WTC11 (cell line): ENCODE measurements around the gene KDM4B. TPM values are rescaled to one million over a fixed set of nuclear protein-coding genes. Genes with fewer than 3 reads are reported as not detected.

Source experiments
- ATAC-seq: fragments of 200-7000 bp; cut with Tn5 transposase; 2 replicates; pipeline ENCODE4 v1.10.0; 2021; ENCODE audit warnings: mild to moderate bottlenecking, moderate library complexity
- CTCF ChIA-PET: fragments of 300-600 bp; sonication (Branson Sonifier 250); formaldehyde crosslinking; loops from one replicate; lab custom pipeline; 2021; ENCODE audit warnings: antibody characterized with exemption; lab: Charles Lee
- POLR2A ChIA-PET: fragments of 350-600 bp; sonication (Branson Sonifier 250); formaldehyde crosslinking; loops from one replicate; lab custom pipeline; 2021; ENCODE audit warnings: antibody characterized with exemption; lab: Charles Lee
- DNase-seq: peaks from one replicate; pipeline ENCODE4 v3.0.0; 2021; ENCODE audit warnings: low spot score
- H3K27ac Mint-ChIP-seq: 2 replicates; pipeline ENCODE4 v1.8.0; 2021; ENCODE audit warnings: mixed read lengths
- H3K27me3 Mint-ChIP-seq: 2 replicates; pipeline ENCODE4 v1.8.0; 2021; ENCODE audit warnings: low read depth, mild to moderate bottlenecking, moderate library complexity, mixed read lengths
- H3K36me3 Mint-ChIP-seq: 2 replicates; pipeline ENCODE4 v1.8.0; 2021; ENCODE audit warnings: mixed read lengths
- H3K4me1 Mint-ChIP-seq: 2 replicates; pipeline ENCODE4 v1.8.0; 2022; ENCODE audit warnings: mixed read lengths
- H3K4me3 Mint-ChIP-seq: 2 replicates; pipeline ENCODE4 v1.8.0; 2021; ENCODE audit warnings: mild to moderate bottlenecking, moderate library complexity, mixed read lengths
- H3K9me3 Mint-ChIP-seq: 2 replicates; pipeline ENCODE4 v1.8.0; 2021; ENCODE audit warnings: mixed read lengths
- GABPB1 ChIP-seq: sonication (generic); formaldehyde crosslinking; IDR thresholded peaks from 2 replicates; pipeline ENCODE4 v1.8.1; 2023; ENCODE audit warnings: mild to moderate bottlenecking, missing genetic modification reagents
- MYBL2 ChIP-seq: sonication (generic); formaldehyde crosslinking; IDR thresholded peaks from 2 replicates; pipeline ENCODE4 v1.8.1; 2023; ENCODE audit warnings: mild to moderate bottlenecking, moderate library complexity, missing genetic modification reagents
- NR3C1 ChIP-seq: sonication (generic); formaldehyde crosslinking; conservative IDR thresholded peaks from 2 replicates; pipeline ENCODE4 v1.8.1; 2023; ENCODE audit warnings: low read depth, mild to moderate bottlenecking, missing genetic modification reagents
- SOX15 ChIP-seq: fragments of 250-450 bp; sonication (Bioruptor Pico); IDR thresholded peaks from 2 replicates; pipeline ENCODE4 v1.9.0; 2021; ENCODE audit warnings: mild to moderate bottlenecking
- ZNF121 ChIP-seq: sonication (generic); formaldehyde crosslinking; IDR thresholded peaks from 2 replicates; pipeline ENCODE4 v1.8.0; 2023; ENCODE audit warnings: missing genetic modification reagents
- ZNF138 ChIP-seq: sonication (generic); formaldehyde crosslinking; conservative IDR thresholded peaks from 2 replicates; pipeline ENCODE4 v1.8.1; 2022; ENCODE audit warnings: mild to moderate bottlenecking, moderate library complexity, missing genetic modification reagents
- ZNF219 ChIP-seq: sonication (generic); formaldehyde crosslinking; IDR thresholded peaks from 2 replicates; pipeline ENCODE4 v1.8.0; 2023; ENCODE audit warnings: missing genetic modification reagents, mild to moderate bottlenecking, borderline replicate concordance
- total RNA-seq: library from RNA; stranded (reverse); gene quantifications from 3 replicates; pipeline ENCODE4 v1.2.3, GENCODE V29; 2021
- TF ChIP-seq, protein P1 (sequence below): fragments of 250-450 bp; sonication (Bioruptor Pico); IDR thresholded peaks from 2 replicates; pipeline ENCODE4 v1.9.0; 2021; ENCODE audit warnings: mild to moderate bottlenecking
- TF ChIP-seq, protein P2 (sequence below): sonication (generic); formaldehyde crosslinking; IDR thresholded peaks from 2 replicates; pipeline ENCODE4 v1.8.1; 2023; ENCODE audit warnings: mild to moderate bottlenecking, missing genetic modification reagents
- TF ChIP-seq, protein P3 (sequence below): sonication (generic); formaldehyde crosslinking; IDR thresholded peaks from 2 replicates; pipeline ENCODE4 v1.8.1; 2023; ENCODE audit warnings: mild to moderate bottlenecking, missing genetic modification reagents, moderate library complexity
- TF ChIP-seq, protein P4 (sequence below): sonication (generic); formaldehyde crosslinking; IDR thresholded peaks from 2 replicates; pipeline ENCODE4 v1.8.0; 2022; ENCODE audit warnings: missing genetic modification reagents
- TF ChIP-seq, protein P5 (sequence below): fragments of 250-450 bp; sonication (Bioruptor Pico); IDR thresholded peaks from 2 replicates; pipeline ENCODE4 v1.8.0; 2021; ENCODE audit warnings: mild to moderate bottlenecking

The KDM4B gene
- total RNA-seq, 1 experiment from 2014 or later, result 43.2 TPM

DNA sequence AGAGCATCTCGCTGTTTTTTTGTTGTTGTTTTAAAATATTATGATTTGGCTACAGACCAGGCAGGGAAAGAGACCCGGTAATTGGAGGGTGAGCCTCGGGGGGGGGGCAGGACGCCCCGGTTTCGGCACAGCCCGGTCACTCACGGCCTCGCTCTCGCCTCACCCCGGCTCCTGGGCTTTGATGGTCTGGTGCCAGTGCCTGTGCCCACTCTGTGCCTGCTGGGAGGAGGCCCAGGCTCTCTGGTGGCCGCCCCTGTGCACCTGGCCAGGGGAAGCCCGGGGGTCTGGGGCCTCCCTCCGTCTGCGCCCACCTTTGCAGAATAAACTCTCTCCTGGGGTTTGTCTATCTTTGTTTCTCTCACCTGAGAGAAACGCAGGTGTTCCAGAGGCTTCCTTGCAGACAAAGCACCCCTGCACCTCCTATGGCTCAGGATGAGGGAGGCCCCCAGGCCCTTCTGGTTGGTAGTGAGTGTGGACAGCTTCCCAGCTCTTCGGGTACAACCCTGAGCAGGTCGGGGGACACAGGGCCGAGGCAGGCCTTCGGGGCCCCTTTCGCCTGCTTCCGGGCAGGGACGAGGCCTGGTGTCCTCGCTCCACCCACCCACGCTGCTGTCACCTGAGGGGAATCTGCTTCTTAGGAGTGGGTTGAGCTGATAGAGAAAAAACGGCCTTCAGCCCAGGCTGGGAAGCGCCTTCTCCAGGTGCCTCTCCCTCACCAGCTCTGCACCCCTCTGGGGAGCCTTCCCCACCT, 183.3 kb downstream of the KDM4B start:
- no peak for ATAC-seq
- DNase-seq, result no peak
- TF ChIP-seq, protein P1, sequence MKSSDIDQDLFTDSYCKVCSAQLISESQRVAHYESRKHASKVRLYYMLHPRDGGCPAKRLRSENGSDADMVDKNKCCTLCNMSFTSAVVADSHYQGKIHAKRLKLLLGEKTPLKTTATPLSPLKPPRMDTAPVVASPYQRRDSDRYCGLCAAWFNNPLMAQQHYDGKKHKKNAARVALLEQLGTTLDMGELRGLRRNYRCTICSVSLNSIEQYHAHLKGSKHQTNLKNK (CRISPR knock-in tag), result no peak
- TF ChIP-seq MYBL2, result no peak
- TF ChIP-seq, protein P2, sequence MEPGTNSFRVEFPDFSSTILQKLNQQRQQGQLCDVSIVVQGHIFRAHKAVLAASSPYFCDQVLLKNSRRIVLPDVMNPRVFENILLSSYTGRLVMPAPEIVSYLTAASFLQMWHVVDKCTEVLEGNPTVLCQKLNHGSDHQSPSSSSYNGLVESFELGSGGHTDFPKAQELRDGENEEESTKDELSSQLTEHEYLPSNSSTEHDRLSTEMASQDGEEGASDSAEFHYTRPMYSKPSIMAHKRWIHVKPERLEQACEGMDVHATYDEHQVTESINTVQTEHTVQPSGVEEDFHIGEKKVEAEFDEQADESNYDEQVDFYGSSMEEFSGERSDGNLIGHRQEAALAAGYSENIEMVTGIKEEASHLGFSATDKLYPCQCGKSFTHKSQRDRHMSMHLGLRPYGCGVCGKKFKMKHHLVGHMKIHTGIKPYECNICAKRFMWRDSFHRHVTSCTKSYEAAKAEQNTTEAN, result no peak
- no peak for TF ChIP-seq ZNF219
- TF ChIP-seq NR3C1 (CRISPR knock-in tag), result no peak
- TF ChIP-seq SOX15 (CRISPR knock-in tag), result no peak
- TF ChIP-seq GABPB1, result no peak
- H3K36me3 Mint-ChIP-seq, result 0 out of 2 replicates have a peak, but pooled peaks cover under 1% of the 10 kb centered on the region
- no peak overlapping the region for H3K27ac Mint-ChIP-seq
- no peaks in the 10 kb centered on the region for H3K9me3 Mint-ChIP-seq
- H3K4me3 Mint-ChIP-seq, result no peak overlapping the region
- ChIA-PET CTCF (interaction anchor here (0.7 to 3.8 kb wide), 6 partner anchors 15 to 352 kb away, joined by 3 to 32 read pairs (median 8); no protein-coding TSS in a partner anchor), POLR2A (no interaction called here)
- H3K27me3 Mint-ChIP-seq, result no peaks in the 10 kb centered on the region
- H3K4me1 Mint-ChIP-seq, result peaks cover 13% of the 10 kb centered on the region

DNA sequence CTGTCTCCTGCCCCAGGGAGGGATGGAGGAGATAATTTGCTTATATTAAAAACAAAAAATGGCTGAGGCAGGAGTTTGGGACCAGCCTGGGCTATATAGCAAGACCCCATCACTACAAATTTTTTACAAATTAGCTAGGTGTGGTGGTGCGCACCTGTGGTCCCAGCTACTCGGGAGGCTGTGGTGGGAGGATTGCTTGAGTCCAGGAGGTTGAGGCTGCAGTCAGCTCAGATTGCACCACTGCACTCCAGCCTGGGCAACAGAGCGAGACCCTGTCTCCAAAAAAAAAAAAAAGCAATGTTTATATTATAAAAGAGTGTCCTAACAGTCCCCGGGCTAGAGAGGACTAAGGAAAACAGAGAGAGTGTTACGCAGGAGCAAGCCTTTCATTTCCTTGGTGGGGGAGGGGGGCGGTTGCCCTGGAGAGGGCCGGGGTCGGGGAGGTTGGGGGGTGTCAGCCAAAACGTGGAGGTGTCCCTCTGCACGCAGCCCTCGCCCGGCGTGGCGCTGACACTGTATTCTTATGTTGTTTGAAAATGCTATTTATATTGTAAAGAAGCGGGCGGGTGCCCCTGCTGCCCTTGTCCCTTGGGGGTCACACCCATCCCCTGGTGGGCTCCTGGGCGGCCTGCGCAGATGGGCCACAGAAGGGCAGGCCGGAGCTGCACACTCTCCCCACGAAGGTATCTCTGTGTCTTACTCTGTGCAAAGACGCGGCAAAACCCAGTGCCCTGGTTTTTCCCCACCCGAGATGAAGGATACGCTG, 184.0 kb downstream of the KDM4B start:
- Mint-ChIP-seq H3K4me3 (no peak overlapping the region), H3K9me3 (no peaks in the 10 kb centered on the region), H3K36me3 (peaks cover 6% of the 10 kb centered on the region; the same call in 1 of the 2 replicates), H3K27me3 (no peaks in the 10 kb centered on the region; the same call in 1 of the 2 replicates), H3K4me1 (peaks cover 13% of the 10 kb centered on the region), H3K27ac (no peak overlapping the region)
- ATAC-seq (no peak), DNase-seq (no peak)
- ChIA-PET CTCF (interaction anchor here (0.7 to 3.8 kb wide), 11 partner anchors 15 to 351 kb away, joined by 3 to 32 read pairs (median 6); no protein-coding TSS in a partner anchor), POLR2A (no interaction called here)
- TF ChIP-seq ZNF121 (CRISPR knock-in tag) (peak; percentile 59; the same call in 1 of the 2 replicates), ZNF138 (no peak)
- TF ChIP-seq, protein P3, sequence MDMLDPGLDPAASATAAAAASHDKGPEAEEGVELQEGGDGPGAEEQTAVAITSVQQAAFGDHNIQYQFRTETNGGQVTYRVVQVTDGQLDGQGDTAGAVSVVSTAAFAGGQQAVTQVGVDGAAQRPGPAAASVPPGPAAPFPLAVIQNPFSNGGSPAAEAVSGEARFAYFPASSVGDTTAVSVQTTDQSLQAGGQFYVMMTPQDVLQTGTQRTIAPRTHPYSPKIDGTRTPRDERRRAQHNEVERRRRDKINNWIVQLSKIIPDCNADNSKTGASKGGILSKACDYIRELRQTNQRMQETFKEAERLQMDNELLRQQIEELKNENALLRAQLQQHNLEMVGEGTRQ (CRISPR knock-in tag), result no peak
- TF ChIP-seq, protein P4, sequence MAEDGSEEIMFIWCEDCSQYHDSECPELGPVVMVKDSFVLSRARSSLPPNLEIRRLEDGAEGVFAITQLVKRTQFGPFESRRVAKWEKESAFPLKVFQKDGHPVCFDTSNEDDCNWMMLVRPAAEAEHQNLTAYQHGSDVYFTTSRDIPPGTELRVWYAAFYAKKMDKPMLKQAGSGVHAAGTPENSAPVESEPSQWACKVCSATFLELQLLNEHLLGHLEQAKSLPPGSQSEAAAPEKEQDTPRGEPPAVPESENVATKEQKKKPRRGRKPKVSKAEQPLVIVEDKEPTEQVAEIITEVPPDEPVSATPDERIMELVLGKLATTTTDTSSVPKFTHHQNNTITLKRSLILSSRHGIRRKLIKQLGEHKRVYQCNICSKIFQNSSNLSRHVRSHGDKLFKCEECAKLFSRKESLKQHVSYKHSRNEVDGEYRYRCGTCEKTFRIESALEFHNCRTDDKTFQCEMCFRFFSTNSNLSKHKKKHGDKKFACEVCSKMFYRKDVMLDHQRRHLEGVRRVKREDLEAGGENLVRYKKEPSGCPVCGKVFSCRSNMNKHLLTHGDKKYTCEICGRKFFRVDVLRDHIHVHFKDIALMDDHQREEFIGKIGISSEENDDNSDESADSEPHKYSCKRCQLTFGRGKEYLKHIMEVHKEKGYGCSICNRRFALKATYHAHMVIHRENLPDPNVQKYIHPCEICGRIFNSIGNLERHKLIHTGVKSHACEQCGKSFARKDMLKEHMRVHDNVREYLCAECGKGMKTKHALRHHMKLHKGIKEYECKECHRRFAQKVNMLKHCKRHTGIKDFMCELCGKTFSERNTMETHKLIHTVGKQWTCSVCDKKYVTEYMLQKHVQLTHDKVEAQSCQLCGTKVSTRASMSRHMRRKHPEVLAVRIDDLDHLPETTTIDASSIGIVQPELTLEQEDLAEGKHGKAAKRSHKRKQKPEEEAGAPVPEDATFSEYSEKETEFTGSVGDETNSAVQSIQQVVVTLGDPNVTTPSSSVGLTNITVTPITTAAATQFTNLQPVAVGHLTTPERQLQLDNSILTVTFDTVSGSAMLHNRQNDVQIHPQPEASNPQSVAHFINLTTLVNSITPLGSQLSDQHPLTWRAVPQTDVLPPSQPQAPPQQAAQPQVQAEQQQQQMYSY (CRISPR knock-in tag), result 0 out of 2 replicates have a peak, but pooled peaks have one; percentile 1
- TF ChIP-seq, protein P5, sequence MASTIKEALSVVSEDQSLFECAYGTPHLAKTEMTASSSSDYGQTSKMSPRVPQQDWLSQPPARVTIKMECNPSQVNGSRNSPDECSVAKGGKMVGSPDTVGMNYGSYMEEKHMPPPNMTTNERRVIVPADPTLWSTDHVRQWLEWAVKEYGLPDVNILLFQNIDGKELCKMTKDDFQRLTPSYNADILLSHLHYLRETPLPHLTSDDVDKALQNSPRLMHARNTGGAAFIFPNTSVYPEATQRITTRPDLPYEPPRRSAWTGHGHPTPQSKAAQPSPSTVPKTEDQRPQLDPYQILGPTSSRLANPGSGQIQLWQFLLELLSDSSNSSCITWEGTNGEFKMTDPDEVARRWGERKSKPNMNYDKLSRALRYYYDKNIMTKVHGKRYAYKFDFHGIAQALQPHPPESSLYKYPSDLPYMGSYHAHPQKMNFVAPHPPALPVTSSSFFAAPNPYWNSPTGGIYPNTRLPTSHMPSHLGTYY, result no peak
